ENCODE data around the gene DAPK2.

DAPK2 gene

DNA sequence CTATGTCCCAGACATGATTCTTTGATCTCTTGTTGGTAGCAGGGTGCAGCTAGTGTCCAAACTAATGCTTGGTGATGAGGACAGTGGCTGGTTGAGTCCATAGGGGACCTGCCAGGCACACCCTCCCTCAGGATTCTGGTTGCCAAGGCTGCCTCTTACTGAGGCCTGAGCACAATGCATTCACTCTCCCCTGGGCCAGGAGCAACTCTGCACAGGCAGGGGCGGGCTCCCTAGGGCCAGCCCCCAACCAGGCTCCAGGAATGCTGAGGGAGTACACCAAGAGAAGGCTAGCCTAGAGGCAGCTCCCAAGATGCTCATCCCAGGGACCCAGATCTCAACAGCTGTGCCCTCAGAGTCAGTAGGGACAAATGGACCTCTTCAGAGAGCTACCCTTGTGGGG, 166.3 kb downstream of the DAPK2 start:
- no peak for TF ChIP-seq YY1 (IDR thresholded peaks at IDR 0.05; ENCODE audit: low read depth)
- no peak for TF ChIP-seq RAD21 (IDR thresholded peaks at IDR 0.05; ENCODE audit: low read depth)
- no peak for TF ChIP-seq EGR1 (IDR thresholded peaks at IDR 0.05)
- no peak for TF ChIP-seq TCF12 (IDR thresholded peaks at IDR 0.05; ENCODE audit: low read depth)
- TF ChIP-seq USF1 (IDR thresholded peaks at IDR 0.05) = no peak
- TF ChIP-seq, protein P1, sequence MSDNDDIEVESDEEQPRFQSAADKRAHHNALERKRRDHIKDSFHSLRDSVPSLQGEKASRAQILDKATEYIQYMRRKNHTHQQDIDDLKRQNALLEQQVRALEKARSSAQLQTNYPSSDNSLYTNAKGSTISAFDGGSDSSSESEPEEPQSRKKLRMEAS (IDR thresholded peaks at IDR 0.05) = no peak

DNA sequence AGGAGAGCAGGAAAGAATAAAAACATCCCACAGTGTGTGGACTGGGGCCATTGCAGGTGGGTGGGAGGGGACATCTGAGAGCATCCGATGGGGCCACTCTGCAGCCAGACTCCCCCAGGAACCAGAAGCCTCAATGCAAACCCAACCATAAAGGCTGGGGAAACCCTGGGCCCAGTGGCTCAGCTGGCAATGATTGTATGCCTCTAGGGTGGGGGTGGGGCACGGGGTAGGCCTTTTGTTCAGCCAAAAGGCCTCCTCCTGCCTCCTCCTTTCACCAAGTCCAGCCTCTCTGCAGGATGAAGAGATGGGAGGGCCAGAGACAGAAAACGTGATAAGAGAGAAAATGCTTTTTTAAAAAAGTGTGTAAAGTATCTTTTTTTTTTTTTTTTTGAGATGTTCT, 167.1 kb downstream of the DAPK2 start:
- TF ChIP-seq, protein P1 (IDR thresholded peaks at IDR 0.05) = no peak
- TF ChIP-seq TEAD4 (IDR thresholded peaks at IDR 0.05) (no peak), YY1 (IDR thresholded peaks at IDR 0.05; ENCODE audit: low read depth) (no peak)

- TF ChIP-seq RAD21 (IDR thresholded peaks at IDR 0.05; ENCODE audit: low read depth) (no peak), FOXM1 (IDR thresholded peaks at IDR 0.05; ENCODE audit: borderline replicate concordance, low read depth) (no peak), TCF12 (IDR thresholded peaks at IDR 0.05; ENCODE audit: low read depth) (no peak), TAF1 (IDR thresholded peaks at IDR 0.05; ENCODE audit: low read depth) (no peak), CREB1 (IDR thresholded peaks at IDR 0.05; ENCODE audit: low read depth) (no peak), EP300 (IDR thresholded peaks at IDR 0.05; ENCODE audit: borderline replicate concordance) (no peak), USF1 (IDR thresholded peaks at IDR 0.05) (no peak), CEBPB (IDR thresholded peaks at IDR 0.05) (no peak), ZBTB7A (IDR thresholded peaks at IDR 0.05; ENCODE audit: low read depth) (no peak), NFIC (IDR thresholded peaks at IDR 0.05) (no peak), EGR1 (IDR thresholded peaks at IDR 0.05) (no peak), TEAD4 (IDR thresholded peaks at IDR 0.05) (no peak), YY1 (IDR thresholded peaks at IDR 0.05; ENCODE audit: low read depth) (no peak)
- TF ChIP-seq, protein P1 (IDR thresholded peaks at IDR 0.05) = no peak
- TF ChIP-seq, protein P2, sequence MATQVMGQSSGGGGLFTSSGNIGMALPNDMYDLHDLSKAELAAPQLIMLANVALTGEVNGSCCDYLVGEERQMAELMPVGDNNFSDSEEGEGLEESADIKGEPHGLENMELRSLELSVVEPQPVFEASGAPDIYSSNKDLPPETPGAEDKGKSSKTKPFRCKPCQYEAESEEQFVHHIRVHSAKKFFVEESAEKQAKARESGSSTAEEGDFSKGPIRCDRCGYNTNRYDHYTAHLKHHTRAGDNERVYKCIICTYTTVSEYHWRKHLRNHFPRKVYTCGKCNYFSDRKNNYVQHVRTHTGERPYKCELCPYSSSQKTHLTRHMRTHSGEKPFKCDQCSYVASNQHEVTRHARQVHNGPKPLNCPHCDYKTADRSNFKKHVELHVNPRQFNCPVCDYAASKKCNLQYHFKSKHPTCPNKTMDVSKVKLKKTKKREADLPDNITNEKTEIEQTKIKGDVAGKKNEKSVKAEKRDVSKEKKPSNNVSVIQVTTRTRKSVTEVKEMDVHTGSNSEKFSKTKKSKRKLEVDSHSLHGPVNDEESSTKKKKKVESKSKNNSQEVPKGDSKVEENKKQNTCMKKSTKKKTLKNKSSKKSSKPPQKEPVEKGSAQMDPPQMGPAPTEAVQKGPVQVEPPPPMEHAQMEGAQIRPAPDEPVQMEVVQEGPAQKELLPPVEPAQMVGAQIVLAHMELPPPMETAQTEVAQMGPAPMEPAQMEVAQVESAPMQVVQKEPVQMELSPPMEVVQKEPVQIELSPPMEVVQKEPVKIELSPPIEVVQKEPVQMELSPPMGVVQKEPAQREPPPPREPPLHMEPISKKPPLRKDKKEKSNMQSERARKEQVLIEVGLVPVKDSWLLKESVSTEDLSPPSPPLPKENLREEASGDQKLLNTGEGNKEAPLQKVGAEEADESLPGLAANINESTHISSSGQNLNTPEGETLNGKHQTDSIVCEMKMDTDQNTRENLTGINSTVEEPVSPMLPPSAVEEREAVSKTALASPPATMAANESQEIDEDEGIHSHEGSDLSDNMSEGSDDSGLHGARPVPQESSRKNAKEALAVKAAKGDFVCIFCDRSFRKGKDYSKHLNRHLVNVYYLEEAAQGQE (IDR thresholded peaks at IDR 0.05; ENCODE audit: low read depth) = no peak
These were observed 168.5 kb downstream of the DAPK2 start for GRCh38 chr15:63877713-63878271.

DNA sequence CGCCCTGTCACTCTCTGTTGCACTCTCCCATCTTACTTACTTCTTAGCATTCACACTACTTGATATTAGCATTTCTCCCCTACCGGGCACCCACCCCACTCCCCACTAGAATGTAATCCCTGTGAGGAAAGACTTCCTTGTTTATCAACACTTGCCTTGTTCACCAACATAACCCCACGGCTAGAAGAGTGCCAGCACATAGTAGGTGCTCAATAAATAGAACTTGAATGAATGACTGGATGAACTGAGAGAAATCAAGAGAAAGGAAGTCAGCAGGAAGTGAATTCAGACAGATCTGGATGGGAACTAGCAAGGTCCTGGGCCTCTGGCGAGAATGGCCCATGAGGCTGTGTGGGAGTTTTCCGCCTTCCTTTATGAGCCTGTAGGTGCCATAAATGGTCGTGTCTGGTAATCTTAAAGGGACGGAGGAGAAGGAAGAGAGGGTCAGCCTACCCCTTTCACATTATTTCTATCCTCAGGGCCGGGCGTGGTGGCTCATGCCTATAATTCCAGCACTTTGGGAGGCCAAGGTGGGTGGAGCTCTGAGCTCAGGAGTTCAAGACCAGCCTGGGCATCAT, 170.1 kb downstream of the DAPK2 start:
- TF ChIP-seq EP300 (IDR thresholded peaks at IDR 0.05; ENCODE audit: borderline replicate concordance) = no peak
- no peak for TF ChIP-seq CREB1 (IDR thresholded peaks at IDR 0.05; ENCODE audit: low read depth)
- no peak for TF ChIP-seq CEBPB (IDR thresholded peaks at IDR 0.05)
- TF ChIP-seq EGR1 (IDR thresholded peaks at IDR 0.05) = no peak
- TF ChIP-seq ZBTB7A (IDR thresholded peaks at IDR 0.05; ENCODE audit: low read depth) = no peak
- no peak for TF ChIP-seq NFIC (IDR thresholded peaks at IDR 0.05)

DNA sequence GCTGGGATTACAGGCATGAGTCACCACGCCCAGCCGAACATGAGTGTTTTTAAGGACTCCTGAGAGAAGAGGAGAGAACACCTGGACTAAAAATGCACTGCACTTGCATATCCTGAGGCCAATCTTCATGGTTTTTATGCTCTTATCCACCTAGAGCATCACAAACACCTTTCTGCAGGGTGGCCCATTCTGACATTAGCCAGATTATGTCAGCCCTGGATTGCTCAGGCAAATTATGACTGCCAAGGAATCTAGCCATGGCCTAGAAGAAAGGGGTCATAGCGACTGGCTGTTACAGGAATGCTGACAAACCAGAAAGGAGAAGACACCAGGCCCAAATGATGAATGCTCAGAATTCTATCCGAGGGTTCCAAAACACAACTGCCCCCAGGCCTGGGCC, 171.7 kb downstream of the DAPK2 start:
- TF ChIP-seq TAF1 (IDR thresholded peaks at IDR 0.05; ENCODE audit: low read depth) = no peak
- TF ChIP-seq, protein P2 (IDR thresholded peaks at IDR 0.05; ENCODE audit: low read depth) = no peak
- TF ChIP-seq, protein P1 (IDR thresholded peaks at IDR 0.05) = no peak
- TF ChIP-seq NFIC (IDR thresholded peaks at IDR 0.05) = no peak
- no peak for TF ChIP-seq FOXM1 (IDR thresholded peaks at IDR 0.05; ENCODE audit: borderline replicate concordance, low read depth)
- TF ChIP-seq CREB1 (IDR thresholded peaks at IDR 0.05; ENCODE audit: low read depth) = no peak
- no peak for TF ChIP-seq RAD21 (IDR thresholded peaks at IDR 0.05; ENCODE audit: low read depth)
- TF ChIP-seq EGR1 (IDR thresholded peaks at IDR 0.05) = no peak
- TF ChIP-seq TCF12 (IDR thresholded peaks at IDR 0.05; ENCODE audit: low read depth) = no peak
- no peak for TF ChIP-seq EP300 (IDR thresholded peaks at IDR 0.05; ENCODE audit: borderline replicate concordance)
- TF ChIP-seq ZBTB7A (IDR thresholded peaks at IDR 0.05; ENCODE audit: low read depth) = no peak

All from Ishikawa (cell line).